Ascending aorta (tissue), 2 donors: ENCODE results near the gene CDK9. TPM values are rescaled to one million over a fixed set of nuclear protein-coding genes. Genes with fewer than 3 reads are reported as not detected.

Experiments
- DNase-seq, 2 donors: peaks; one replicate each; pipeline ENCODE4 v3.0.0-alpha.2; 2019; ENCODE audit warnings: low spot score in 2 of 2
- H3K27ac ChIP-seq, 2 donors: fragments of 200-600 bp; sonication (generic); one replicate each; pipeline ENCODE4 v1.5.1; 2016 to 2017; ENCODE audit warnings: mild to moderate bottlenecking in 1 of 2
- H3K27me3 ChIP-seq: fragments of 200-600 bp; sonication (generic); one replicate; pipeline ENCODE4 v1.5.1; 2017
- H3K36me3 ChIP-seq, 2 donors: fragments of 200-600 bp; sonication (generic); one replicate each; pipeline ENCODE4 v1.5.1; 2016
- H3K4me1 ChIP-seq, 2 donors: fragments of 200-600 bp; sonication (generic); one replicate each; pipeline ENCODE4 v1.5.1; 2016 to 2017; ENCODE audit warnings: mild to moderate bottlenecking in 1 of 2
- H3K4me3 ChIP-seq, 2 donors: fragments of 200-600 bp; sonication (generic); one replicate each; pipeline ENCODE4 v1.5.1; 2016 to 2017; ENCODE audit warnings: mild to moderate bottlenecking in 1 of 2
- H3K9me3 ChIP-seq, 2 donors: fragments of 200-600 bp; sonication (generic); one replicate each; pipeline ENCODE4 v1.5.1; 2016
- intact Hi-C: fragments of 100-400 bp; cut with DNase I; formaldehyde crosslinking; loops from one replicate; pipeline ENCODE4 v1.15.1; 2023
- total RNA-seq: library from RNA; depleted of rRNA; stranded (reverse); fragments of >200 nt; gene quantifications from one replicate; pipeline ENCODE4 v1.1.0, GENCODE V29; 2016
- TF ChIP-seq, protein P1 (sequence below), 3 experiments: fragments of 200-600 bp in 2 of 3; fragments of 450-650 bp in 1 of 3; sonication (generic) in 2 of 3; IDR thresholded peaks; one replicate each; pipeline ENCODE4 v1.5.1; 2016 to 2019; ENCODE audit warnings: antibody characterized with exemption in 3 of 3, mild to moderate bottlenecking in 1 of 3, moderate library complexity in 1 of 3

Gene CDK9
- total RNA-seq, 1 donor from 2014 or later, result 470 TPM

DNA sequence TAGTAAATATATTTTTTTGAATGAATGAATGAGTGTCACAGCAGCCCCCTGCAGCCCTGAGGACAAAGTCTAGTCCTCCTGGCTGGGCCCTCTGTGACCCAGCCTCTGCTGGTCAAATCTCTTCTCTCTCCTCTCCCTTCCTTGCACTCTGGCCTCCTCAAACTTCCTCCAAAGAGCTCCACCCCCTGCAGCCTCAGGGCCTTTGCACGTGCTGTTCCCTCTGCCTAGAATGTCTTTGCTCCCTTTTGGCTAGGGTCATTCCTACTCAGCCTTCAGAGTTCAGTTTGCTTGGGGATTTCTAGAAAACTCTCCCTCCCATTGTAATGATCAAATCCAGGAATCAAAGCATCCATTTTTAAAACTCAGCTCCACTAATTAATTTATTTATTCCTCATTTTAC, 20.4 kb upstream of the CDK9 start:
- no peaks in the 10 kb centered on the region for H3K9me3 ChIP-seq
- H3K27ac ChIP-seq, result peak overlapping the region in 1 of 2 donors; percentile 1
- H3K4me1 ChIP-seq, result peaks cover 0 to 3% of the 10 kb centered on the region in 2 donors
- TF ChIP-seq, protein P1, sequence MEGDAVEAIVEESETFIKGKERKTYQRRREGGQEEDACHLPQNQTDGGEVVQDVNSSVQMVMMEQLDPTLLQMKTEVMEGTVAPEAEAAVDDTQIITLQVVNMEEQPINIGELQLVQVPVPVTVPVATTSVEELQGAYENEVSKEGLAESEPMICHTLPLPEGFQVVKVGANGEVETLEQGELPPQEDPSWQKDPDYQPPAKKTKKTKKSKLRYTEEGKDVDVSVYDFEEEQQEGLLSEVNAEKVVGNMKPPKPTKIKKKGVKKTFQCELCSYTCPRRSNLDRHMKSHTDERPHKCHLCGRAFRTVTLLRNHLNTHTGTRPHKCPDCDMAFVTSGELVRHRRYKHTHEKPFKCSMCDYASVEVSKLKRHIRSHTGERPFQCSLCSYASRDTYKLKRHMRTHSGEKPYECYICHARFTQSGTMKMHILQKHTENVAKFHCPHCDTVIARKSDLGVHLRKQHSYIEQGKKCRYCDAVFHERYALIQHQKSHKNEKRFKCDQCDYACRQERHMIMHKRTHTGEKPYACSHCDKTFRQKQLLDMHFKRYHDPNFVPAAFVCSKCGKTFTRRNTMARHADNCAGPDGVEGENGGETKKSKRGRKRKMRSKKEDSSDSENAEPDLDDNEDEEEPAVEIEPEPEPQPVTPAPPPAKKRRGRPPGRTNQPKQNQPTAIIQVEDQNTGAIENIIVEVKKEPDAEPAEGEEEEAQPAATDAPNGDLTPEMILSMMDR (IDR thresholded peaks at IDR 0.05), result no peak
- intact Hi-C loops, result no loop called here
- no peaks in the 10 kb centered on the region for H3K27me3 ChIP-seq
- no peaks in the 10 kb centered on the region for H3K36me3 ChIP-seq
- no peak for DNase-seq
- H3K4me3 ChIP-seq, result no peak overlapping the region

GRCh38 chr9:127767410-127767809, 18.4 kb upstream of the CDK9 start:
- no peaks in the 10 kb centered on the region for H3K27me3 ChIP-seq
- TF ChIP-seq, protein P1 (IDR thresholded peaks at IDR 0.05), result no peak
- H3K9me3 ChIP-seq, result no peaks in the 10 kb centered on the region
- no peak overlapping the region for H3K4me3 ChIP-seq
- H3K36me3 ChIP-seq, result no peaks in the 10 kb centered on the region
- no peak for DNase-seq
- intact Hi-C loops, result no loop called here
- H3K27ac ChIP-seq, result peak overlapping the region in 1 of 2 donors; percentile 35
- peaks cover 3 to 8% of the 10 kb centered on the region in 2 donors for H3K4me1 ChIP-seq

DNA sequence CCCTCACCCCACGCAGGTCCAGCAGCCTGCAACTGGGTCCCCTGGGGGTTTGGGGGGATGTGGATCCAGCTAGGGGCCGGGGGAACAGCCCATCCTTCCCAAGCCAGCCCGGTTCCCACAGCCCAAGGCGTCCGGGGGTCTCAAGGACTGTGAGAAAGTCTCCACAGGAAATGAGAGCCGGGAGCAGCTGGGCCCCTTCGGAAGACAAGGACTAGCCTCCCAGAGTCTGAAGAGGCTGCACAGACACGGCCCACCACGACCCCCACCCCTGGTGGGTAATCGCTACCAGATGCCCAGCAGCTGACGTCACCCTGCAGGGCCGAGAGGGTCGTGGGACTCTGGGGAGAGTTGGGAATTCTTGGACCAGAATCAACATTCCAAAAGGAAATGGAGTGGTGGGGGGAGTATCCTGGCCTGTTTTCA, 17.9 kb upstream of the CDK9 start:
- Histone ChIP-seq H3K27ac (peak overlapping the region in 1 of 2 donors; percentile 35), H3K9me3 (no peaks in the 10 kb centered on the region), H3K4me3 (no peak overlapping the region), H3K36me3 (no peaks in the 10 kb centered on the region), H3K4me1 (peaks cover 3 to 8% of the 10 kb centered on the region in 2 donors), H3K27me3 (no peaks in the 10 kb centered on the region)
- intact Hi-C loops, result no loop called here
- TF ChIP-seq, protein P1 (IDR thresholded peaks at IDR 0.05), result no peak
- DNase-seq, result no peak

- H3K4me1 ChIP-seq, result peaks cover 3 to 8% of the 10 kb centered on the region in 2 donors
- H3K9me3 ChIP-seq, result no peaks in the 10 kb centered on the region
- no peaks in the 10 kb centered on the region for H3K36me3 ChIP-seq
- TF ChIP-seq, protein P1 (IDR thresholded peaks at IDR 0.05), result no peak
- H3K27ac ChIP-seq, result peak overlapping the region in 1 of 2 donors; percentile 35
- no peak overlapping the region for H3K4me3 ChIP-seq
- intact Hi-C loops, result no loop called here
- DNase-seq, result no peak
- no peaks in the 10 kb centered on the region for H3K27me3 ChIP-seq
Observed at GRCh38 chr9:127768698-127769097, 17.1 kb upstream of the CDK9 start.

DNA sequence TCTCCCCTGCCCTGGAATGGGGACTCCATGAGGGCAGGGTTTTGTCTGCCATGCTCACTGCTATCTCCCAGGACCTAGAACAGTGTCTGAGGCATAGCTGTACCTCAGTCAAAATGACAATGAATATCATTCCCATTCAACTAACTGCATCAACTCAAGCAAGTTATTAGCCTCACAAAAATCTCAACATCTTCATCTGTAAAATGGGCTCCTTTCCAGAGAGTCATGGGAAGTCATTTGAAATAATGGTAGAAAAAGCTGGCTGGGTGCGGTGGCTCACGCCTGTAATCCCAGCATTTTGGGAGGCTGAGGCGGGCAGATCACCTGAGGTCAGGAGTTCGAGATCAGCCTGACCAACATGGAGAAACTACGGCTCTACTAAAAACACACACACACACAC, 16.7 kb upstream of the CDK9 start:
- Histone ChIP-seq H3K4me3 (no peak overlapping the region), H3K4me1 (peaks cover 3 to 8% of the 10 kb centered on the region in 2 donors), H3K27me3 (no peaks in the 10 kb centered on the region), H3K36me3 (no peaks in the 10 kb centered on the region), H3K27ac (no peak overlapping the region), H3K9me3 (no peaks in the 10 kb centered on the region)
- TF ChIP-seq, protein P1 (IDR thresholded peaks at IDR 0.05), result no peak
- intact Hi-C loops, result no loop called here
- DNase-seq, result no peak
